ENCODE results near the gene CLIC1. TPM values are rescaled to one million over a fixed set of nuclear protein-coding genes. Genes with fewer than 3 reads are reported as not detected.

The CLIC1 gene
- total RNA-seq, 1 experiment from 2014 or later: 374 TPM

- no peaks in the 10 kb centered on the region for H3K36me3 ChIP-seq (ENCODE audit: control insufficient read depth, insufficient read depth, low read length)
- CTCF ChIA-PET: no interaction called here
- peaks cover 16% of the 10 kb centered on the region for H3K4me1 ChIP-seq
- POLR2A ChIA-PET: no interaction called here
- H3K9me3 ChIP-seq: no peaks in the 10 kb centered on the region
- Mint-ChIP-seq H3K4me1 (ENCODE audit: low read depth, unreplicated experiment) (peaks cover 5% of the 10 kb centered on the region), H3K9me3 (ENCODE audit: unreplicated experiment) (no peaks in the 10 kb centered on the region), H3K27ac (ENCODE audit: unreplicated experiment) (no peak overlapping the region), H3K27me3 (ENCODE audit: insufficient read depth, unreplicated experiment) (no peaks in the 10 kb centered on the region), H3K36me3 (ENCODE audit: insufficient read depth, unreplicated experiment) (peaks cover 62% of the 10 kb centered on the region), H3K4me3 (ENCODE audit: unreplicated experiment) (no peak overlapping the region)
- H3K27me3 ChIP-seq (replicated peaks; ENCODE audit: control insufficient read depth, insufficient read depth, low read length): no peaks in the 10 kb centered on the region
- DNase-seq: no peak
- intact Hi-C loops (cut with micrococcal nuclease; ENCODE audit: unreplicated experiment): no loop called here
- TF ChIP-seq CTCF (IDR thresholded peaks at IDR 0.05; ENCODE audit: insufficient read depth in 1 of 2, low read depth in 1 of 2, low read length in 1 of 2, severe bottlenecking in 1 of 2, unreplicated experiment in 1 of 2): no peak
- no peak overlapping the region for H3K4me3 ChIP-seq (ENCODE audit: low read depth, low read length)
- BruUV-seq (replicated peaks): no TSS peak
Observed at GRCh38 chr6:31780507-31781243, 44.3 kb upstream of the CLIC1 start.

- ChIA-PET POLR2A (no interaction called here), CTCF (no interaction called here)
- Mint-ChIP-seq H3K27ac (ENCODE audit: unreplicated experiment) (no peak overlapping the region), H3K9me3 (ENCODE audit: unreplicated experiment) (no peaks in the 10 kb centered on the region), H3K36me3 (ENCODE audit: insufficient read depth, unreplicated experiment) (peaks cover 54% of the 10 kb centered on the region), H3K4me1 (ENCODE audit: low read depth, unreplicated experiment) (peaks cover 5% of the 10 kb centered on the region), H3K4me3 (ENCODE audit: unreplicated experiment) (no peak overlapping the region), H3K27me3 (ENCODE audit: insufficient read depth, unreplicated experiment) (no peaks in the 10 kb centered on the region)
- Histone ChIP-seq H3K27me3 (replicated peaks; ENCODE audit: control insufficient read depth, insufficient read depth, low read length) (no peaks in the 10 kb centered on the region), H3K4me3 (ENCODE audit: low read depth, low read length) (no peak overlapping the region), H3K36me3 (ENCODE audit: control insufficient read depth, insufficient read depth, low read length) (no peaks in the 10 kb centered on the region), H3K4me1 (peaks cover 16% of the 10 kb centered on the region), H3K9me3 (no peaks in the 10 kb centered on the region)
- DNase-seq: no peak
- intact Hi-C loops (cut with micrococcal nuclease; ENCODE audit: unreplicated experiment): no loop called here
- BruUV-seq (replicated peaks): no TSS peak
- TF ChIP-seq CTCF (IDR thresholded peaks at IDR 0.05; ENCODE audit: insufficient read depth in 1 of 2, low read depth in 1 of 2, low read length in 1 of 2, severe bottlenecking in 1 of 2, unreplicated experiment in 1 of 2): no peak
Observed at GRCh38 chr6:31779908-31780307, 43.6 kb upstream of the CLIC1 start.

GRCh38 chr6:31778999-31779885 is 42.9 kb upstream of the CLIC1 start:
- Mint-ChIP-seq H3K4me3 (ENCODE audit: unreplicated experiment) (no peak overlapping the region), H3K27ac (ENCODE audit: unreplicated experiment) (no peak overlapping the region), H3K27me3 (ENCODE audit: insufficient read depth, unreplicated experiment) (no peaks in the 10 kb centered on the region), H3K36me3 (ENCODE audit: insufficient read depth, unreplicated experiment) (peaks cover 47% of the 10 kb centered on the region), H3K9me3 (ENCODE audit: unreplicated experiment) (no peaks in the 10 kb centered on the region), H3K4me1 (ENCODE audit: low read depth, unreplicated experiment) (peaks cover 5% of the 10 kb centered on the region)
- ChIA-PET CTCF (interaction anchor here (0.6 kb wide), 1 partner anchor 86 kb away, joined by 3 read pairs; no protein-coding TSS in a partner anchor), POLR2A (no interaction called here)
- Histone ChIP-seq H3K9me3 (no peaks in the 10 kb centered on the region), H3K4me3 (ENCODE audit: low read depth, low read length) (no peak overlapping the region), H3K36me3 (ENCODE audit: control insufficient read depth, insufficient read depth, low read length) (no peaks in the 10 kb centered on the region), H3K27me3 (replicated peaks; ENCODE audit: control insufficient read depth, insufficient read depth, low read length) (no peaks in the 10 kb centered on the region), H3K4me1 (peaks cover 16% of the 10 kb centered on the region)
- BruUV-seq (replicated peaks): no TSS peak
- no peak for DNase-seq
- intact Hi-C loops (cut with micrococcal nuclease; ENCODE audit: unreplicated experiment): no loop called here
- TF ChIP-seq CTCF (IDR thresholded peaks at IDR 0.05; ENCODE audit: insufficient read depth in 1 of 2, low read depth in 1 of 2, low read length in 1 of 2, severe bottlenecking in 1 of 2, unreplicated experiment in 1 of 2): no peak
